ENCODE measurements around the gene XCR1.

DNA sequence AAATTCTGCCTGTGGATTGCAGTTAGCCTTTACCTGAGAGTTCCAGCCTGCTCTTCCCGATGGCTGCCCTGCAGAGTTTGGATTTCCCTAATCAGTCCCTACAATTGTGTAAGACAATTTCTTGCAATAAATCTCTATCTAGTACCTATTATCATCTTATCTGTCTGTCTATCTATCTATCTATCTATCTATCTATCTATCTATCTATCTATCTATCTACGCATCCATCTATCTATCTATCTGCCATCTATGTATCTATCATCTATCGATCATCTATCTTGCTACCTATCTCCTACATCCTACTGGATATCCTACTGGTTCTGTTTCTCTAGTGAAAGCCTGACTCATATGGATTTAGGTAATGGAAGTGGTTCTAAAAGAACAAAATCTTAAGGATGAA lies 30.4 kb upstream of the XCR1 start:
- TF ChIP-seq, protein P1, sequence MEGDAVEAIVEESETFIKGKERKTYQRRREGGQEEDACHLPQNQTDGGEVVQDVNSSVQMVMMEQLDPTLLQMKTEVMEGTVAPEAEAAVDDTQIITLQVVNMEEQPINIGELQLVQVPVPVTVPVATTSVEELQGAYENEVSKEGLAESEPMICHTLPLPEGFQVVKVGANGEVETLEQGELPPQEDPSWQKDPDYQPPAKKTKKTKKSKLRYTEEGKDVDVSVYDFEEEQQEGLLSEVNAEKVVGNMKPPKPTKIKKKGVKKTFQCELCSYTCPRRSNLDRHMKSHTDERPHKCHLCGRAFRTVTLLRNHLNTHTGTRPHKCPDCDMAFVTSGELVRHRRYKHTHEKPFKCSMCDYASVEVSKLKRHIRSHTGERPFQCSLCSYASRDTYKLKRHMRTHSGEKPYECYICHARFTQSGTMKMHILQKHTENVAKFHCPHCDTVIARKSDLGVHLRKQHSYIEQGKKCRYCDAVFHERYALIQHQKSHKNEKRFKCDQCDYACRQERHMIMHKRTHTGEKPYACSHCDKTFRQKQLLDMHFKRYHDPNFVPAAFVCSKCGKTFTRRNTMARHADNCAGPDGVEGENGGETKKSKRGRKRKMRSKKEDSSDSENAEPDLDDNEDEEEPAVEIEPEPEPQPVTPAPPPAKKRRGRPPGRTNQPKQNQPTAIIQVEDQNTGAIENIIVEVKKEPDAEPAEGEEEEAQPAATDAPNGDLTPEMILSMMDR (IDR thresholded peaks at IDR 0.05; ENCODE audit: control extremely low read depth in 1 of 3, insufficient read depth in 1 of 3, low read depth in 1 of 3, low read length in 3 of 3): no peak
- TF ChIP-seq EP300 (IDR thresholded peaks at IDR 0.05; ENCODE audit: borderline replicate concordance in 1 of 2, low read depth in 2 of 2, low read length in 2 of 2): no peak
- no peak for TF ChIP-seq POLR2A (IDR thresholded peaks at IDR 0.05; ENCODE audit: control extremely low read depth in 1 of 2, low read depth in 2 of 2, low read length in 2 of 2)
- no peak for TF ChIP-seq EZH2 (IDR thresholded peaks at IDR 0.05; ENCODE audit: low read depth, low read length, severe bottlenecking)
- TF ChIP-seq SIN3A (conservative IDR thresholded peaks at IDR 0.05 in 1 of 2, IDR thresholded peaks at IDR 0.05 in 1 of 2; ENCODE audit: low read depth in 1 of 2, low read length in 2 of 2): no peak
- TF ChIP-seq YY1 (IDR thresholded peaks at IDR 0.05; ENCODE audit: low read depth, low read length): no peak
- no peak for TF ChIP-seq GABPA (IDR thresholded peaks at IDR 0.05; ENCODE audit: borderline replicate concordance, insufficient read depth, low read length)
- no peak for TF ChIP-seq POU5F1 (IDR thresholded peaks at IDR 0.05; ENCODE audit: low read depth, low read length)
- no peak for TF ChIP-seq TAF1 (IDR thresholded peaks at IDR 0.05; ENCODE audit: low read depth, low read length)
- TF ChIP-seq, protein P2, sequence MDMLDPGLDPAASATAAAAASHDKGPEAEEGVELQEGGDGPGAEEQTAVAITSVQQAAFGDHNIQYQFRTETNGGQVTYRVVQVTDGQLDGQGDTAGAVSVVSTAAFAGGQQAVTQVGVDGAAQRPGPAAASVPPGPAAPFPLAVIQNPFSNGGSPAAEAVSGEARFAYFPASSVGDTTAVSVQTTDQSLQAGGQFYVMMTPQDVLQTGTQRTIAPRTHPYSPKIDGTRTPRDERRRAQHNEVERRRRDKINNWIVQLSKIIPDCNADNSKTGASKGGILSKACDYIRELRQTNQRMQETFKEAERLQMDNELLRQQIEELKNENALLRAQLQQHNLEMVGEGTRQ (IDR thresholded peaks at IDR 0.05; ENCODE audit: low read length): no peak

Data from H1 (cell line).